Vagina (tissue), 2 donors: ENCODE data around the gene ANTXR1. TPM values are rescaled to one million over a fixed set of nuclear protein-coding genes. Genes with fewer than 3 reads are reported as not detected.

Source experiments
- DNase-seq, 2 donors: peaks; one replicate each; pipeline ENCODE4 v3.0.0-alpha.2; 2017; ENCODE audit errors: extremely low spot score in 2 of 2
- H3K27ac ChIP-seq: fragments of 200-600 bp; sonication (generic); one replicate; pipeline ENCODE4 v1.5.1; 2019
- H3K27me3 ChIP-seq: fragments of 200-600 bp; sonication (generic); one replicate; pipeline ENCODE4 v1.5.1; 2019
- H3K36me3 ChIP-seq, 2 donors: fragments of 200-600 bp; sonication (generic); one replicate each; pipeline ENCODE4 v1.5.1; 2017 to 2019
- H3K4me1 ChIP-seq: fragments of 200-600 bp; sonication (generic); one replicate; pipeline ENCODE4 v1.5.1; 2019
- H3K4me3 ChIP-seq, 2 donors: fragments of 200-600 bp; sonication (generic); 1 replicate in 1 of 2; 2 replicates in 1 of 2; pipeline ENCODE4 v1.5.1; 2016 to 2019
- H3K9me3 ChIP-seq: fragments of 200-600 bp; sonication (generic); one replicate; pipeline ENCODE4 v1.5.1; 2019
- POLR2A ChIP-seq, 2 donors: fragments of 450-650 bp; IDR thresholded peaks; one replicate each; pipeline ENCODE4 v1.6.1; 2017; ENCODE audit warnings: antibody characterized with exemption in 2 of 2, mild to moderate bottlenecking in 2 of 2, moderate library complexity in 2 of 2
- POLR2AphosphoS5 ChIP-seq, 2 donors: sonication (generic); formaldehyde crosslinking; IDR thresholded peaks; one replicate each; pipeline ENCODE4 v1.9.0; 2017; ENCODE audit warnings: antibody characterized with exemption in 2 of 2, mild to moderate bottlenecking in 2 of 2, low read depth in 1 of 2; ENCODE audit not compliant: insufficient read depth in 1 of 2
- intact Hi-C: fragments of 100-400 bp; cut with DNase I; formaldehyde crosslinking; loops from one replicate; pipeline ENCODE4 v1.15.1; 2023
- total RNA-seq: library from RNA; depleted of rRNA; stranded (reverse); fragments of >200 nt; gene quantifications from one replicate; pipeline ENCODE4 v1.2.3, GENCODE V29; 2016
- TF ChIP-seq, protein P1 (sequence below), 3 experiments: fragments of 450-650 bp in 2 of 3; fragments of 200-600 bp in 1 of 3; sonication (generic) in 1 of 3; IDR thresholded peaks; one replicate each; pipeline ENCODE4 v1.5.1; 2017 to 2019; ENCODE audit warnings: antibody characterized with exemption in 3 of 3, mild to moderate bottlenecking in 2 of 3, moderate library complexity in 2 of 3

ANTXR1 gene
- total RNA-seq, 1 donor from 2014 or later: 102 TPM

DNA sequence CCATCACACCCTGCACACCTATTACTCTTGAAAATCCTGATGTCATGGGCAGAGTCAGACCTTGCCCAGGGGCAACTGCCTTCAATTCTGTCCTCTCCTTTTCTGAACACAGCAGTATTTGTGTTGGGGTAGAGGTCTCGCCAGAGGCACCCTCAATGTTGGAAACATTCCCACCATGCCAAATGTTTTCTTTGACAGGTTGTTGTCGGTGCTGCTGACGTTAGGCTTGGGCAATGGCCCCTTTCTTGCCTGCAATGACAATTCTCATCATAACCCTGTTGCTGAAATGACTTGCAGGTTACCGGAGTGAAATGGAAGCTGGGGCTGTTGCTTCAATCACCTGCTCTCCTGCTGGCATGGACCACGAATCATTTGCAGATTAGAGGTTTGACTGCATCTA, 20.6 kb upstream of the ANTXR1 start:
- TF ChIP-seq POLR2A (IDR thresholded peaks at IDR 0.05) (no peak), POLR2AphosphoS5 (IDR thresholded peaks at IDR 0.05; ENCODE audit: insufficient read depth in 1 of 2, low read depth in 1 of 2) (no peak)
- TF ChIP-seq, protein P1, sequence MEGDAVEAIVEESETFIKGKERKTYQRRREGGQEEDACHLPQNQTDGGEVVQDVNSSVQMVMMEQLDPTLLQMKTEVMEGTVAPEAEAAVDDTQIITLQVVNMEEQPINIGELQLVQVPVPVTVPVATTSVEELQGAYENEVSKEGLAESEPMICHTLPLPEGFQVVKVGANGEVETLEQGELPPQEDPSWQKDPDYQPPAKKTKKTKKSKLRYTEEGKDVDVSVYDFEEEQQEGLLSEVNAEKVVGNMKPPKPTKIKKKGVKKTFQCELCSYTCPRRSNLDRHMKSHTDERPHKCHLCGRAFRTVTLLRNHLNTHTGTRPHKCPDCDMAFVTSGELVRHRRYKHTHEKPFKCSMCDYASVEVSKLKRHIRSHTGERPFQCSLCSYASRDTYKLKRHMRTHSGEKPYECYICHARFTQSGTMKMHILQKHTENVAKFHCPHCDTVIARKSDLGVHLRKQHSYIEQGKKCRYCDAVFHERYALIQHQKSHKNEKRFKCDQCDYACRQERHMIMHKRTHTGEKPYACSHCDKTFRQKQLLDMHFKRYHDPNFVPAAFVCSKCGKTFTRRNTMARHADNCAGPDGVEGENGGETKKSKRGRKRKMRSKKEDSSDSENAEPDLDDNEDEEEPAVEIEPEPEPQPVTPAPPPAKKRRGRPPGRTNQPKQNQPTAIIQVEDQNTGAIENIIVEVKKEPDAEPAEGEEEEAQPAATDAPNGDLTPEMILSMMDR (IDR thresholded peaks at IDR 0.05): no peak
- Histone ChIP-seq H3K4me3 (no peak overlapping the region), H3K9me3 (no peaks in the 10 kb centered on the region), H3K27ac (no peak overlapping the region), H3K36me3 (no peaks in the 10 kb centered on the region), H3K27me3 (no peaks in the 10 kb centered on the region), H3K4me1 (no peaks in the 10 kb centered on the region)
- intact Hi-C loops: no loop called here
- no peak for DNase-seq

DNA sequence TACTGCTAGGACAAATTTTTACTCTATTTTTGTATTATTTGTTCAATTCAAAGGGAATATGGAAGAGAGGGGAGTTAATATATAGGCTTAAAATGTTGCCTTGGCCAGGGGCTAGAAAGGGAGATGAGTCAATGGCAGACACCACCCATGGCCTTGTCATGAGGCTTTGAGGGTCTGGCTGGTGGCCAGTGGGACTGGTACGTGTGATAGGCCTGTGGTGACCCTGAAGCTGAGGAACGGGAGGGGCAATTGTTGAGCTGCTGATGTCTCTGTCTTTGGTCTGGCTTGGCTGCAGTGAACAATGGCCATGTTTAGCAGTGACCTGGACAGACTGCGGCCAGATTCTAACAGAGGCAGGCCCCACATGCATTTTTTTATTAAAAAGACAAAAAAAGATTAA, 20.0 kb upstream of the ANTXR1 start:
- Histone ChIP-seq H3K36me3 (no peaks in the 10 kb centered on the region), H3K4me3 (no peak overlapping the region), H3K27me3 (no peaks in the 10 kb centered on the region), H3K4me1 (no peaks in the 10 kb centered on the region), H3K27ac (no peak overlapping the region), H3K9me3 (no peaks in the 10 kb centered on the region)
- no peak for DNase-seq
- TF ChIP-seq, protein P1 (IDR thresholded peaks at IDR 0.05): no peak
- no peak for TF ChIP-seq POLR2AphosphoS5 (IDR thresholded peaks at IDR 0.05; ENCODE audit: insufficient read depth in 1 of 2, low read depth in 1 of 2)
- no peak for TF ChIP-seq POLR2A (IDR thresholded peaks at IDR 0.05)
- intact Hi-C loops: no loop called here

DNA sequence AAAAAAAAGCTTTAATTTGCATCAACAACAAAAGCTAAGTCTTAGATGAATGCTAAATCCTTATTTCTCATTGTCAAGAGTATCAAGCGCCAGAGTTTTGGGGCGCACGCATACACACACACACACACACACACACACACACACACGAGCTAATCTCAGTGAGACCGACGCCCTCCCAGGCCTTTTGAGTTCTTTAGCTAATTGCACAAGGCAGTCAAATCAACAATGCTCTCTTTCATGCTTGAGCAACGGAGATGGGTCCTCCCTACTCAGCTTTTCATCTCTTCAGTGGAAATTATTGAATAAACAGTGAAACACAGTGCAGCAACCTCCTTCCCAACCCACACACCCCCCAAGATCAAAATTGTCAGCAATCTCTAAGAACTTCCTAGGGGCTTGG, 19.3 kb upstream of the ANTXR1 start:
- Histone ChIP-seq H3K27ac (no peak overlapping the region), H3K4me1 (no peaks in the 10 kb centered on the region), H3K36me3 (no peaks in the 10 kb centered on the region), H3K4me3 (no peak overlapping the region), H3K27me3 (no peaks in the 10 kb centered on the region), H3K9me3 (no peaks in the 10 kb centered on the region)
- intact Hi-C loops: no loop called here
- no peak for DNase-seq
- TF ChIP-seq, protein P1 (IDR thresholded peaks at IDR 0.05): no peak
- TF ChIP-seq POLR2AphosphoS5 (IDR thresholded peaks at IDR 0.05; ENCODE audit: insufficient read depth in 1 of 2, low read depth in 1 of 2) (no peak), POLR2A (IDR thresholded peaks at IDR 0.05) (no peak)

DNA sequence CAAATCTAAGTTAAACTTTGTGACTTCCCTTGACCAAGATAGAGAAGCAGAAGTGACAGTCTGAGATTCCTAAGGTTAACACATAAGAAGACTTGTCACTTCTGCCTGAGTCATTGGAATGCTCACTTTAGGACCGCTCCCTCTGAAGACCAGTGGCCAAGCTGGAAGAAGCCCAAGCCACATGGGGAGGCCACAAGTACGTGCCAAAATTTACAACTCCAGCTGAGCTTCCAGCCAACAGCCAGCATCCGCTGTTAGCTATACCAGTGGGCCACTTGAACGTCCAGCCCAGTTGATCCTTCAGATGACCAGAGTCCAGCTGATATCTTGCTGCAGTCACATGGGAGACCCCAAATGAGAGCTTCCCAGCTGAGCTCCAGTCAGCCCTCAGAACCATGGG, 18.1 kb upstream of the ANTXR1 start:
- intact Hi-C loops: no loop called here
- Histone ChIP-seq H3K27me3 (no peaks in the 10 kb centered on the region), H3K4me1 (no peaks in the 10 kb centered on the region), H3K9me3 (no peaks in the 10 kb centered on the region), H3K36me3 (no peaks in the 10 kb centered on the region), H3K27ac (no peak overlapping the region), H3K4me3 (no peak overlapping the region)
- no peak for DNase-seq
- no peak for TF ChIP-seq POLR2A (IDR thresholded peaks at IDR 0.05)
- TF ChIP-seq POLR2AphosphoS5 (IDR thresholded peaks at IDR 0.05; ENCODE audit: insufficient read depth in 1 of 2, low read depth in 1 of 2): no peak
- TF ChIP-seq, protein P1 (IDR thresholded peaks at IDR 0.05): no peak

DNA sequence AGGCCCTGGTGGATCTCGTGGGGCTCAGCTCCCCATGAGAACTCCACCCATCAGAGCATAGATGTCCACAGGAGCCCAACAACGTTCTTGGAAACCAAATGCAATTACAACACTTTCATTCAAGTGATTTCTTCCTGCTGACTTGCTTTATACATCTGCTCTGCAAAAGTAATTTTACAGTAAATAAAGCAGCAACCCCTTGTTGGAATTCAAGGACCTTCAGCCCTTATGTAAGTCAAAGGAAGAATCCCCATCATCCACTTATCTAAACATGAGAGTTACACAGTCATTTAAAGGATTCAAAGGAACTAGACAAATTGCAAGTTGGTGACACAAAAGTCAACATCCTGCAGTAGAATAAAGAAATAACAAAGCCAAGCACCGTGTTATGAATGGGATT, 17.1 kb upstream of the ANTXR1 start:
- H3K27ac ChIP-seq: no peak overlapping the region
- intact Hi-C loops: no loop called here
- H3K27me3 ChIP-seq: no peaks in the 10 kb centered on the region
- DNase-seq: no peak
- no peaks in the 10 kb centered on the region for H3K36me3 ChIP-seq
- TF ChIP-seq, protein P1 (IDR thresholded peaks at IDR 0.05): no peak
- TF ChIP-seq POLR2A (IDR thresholded peaks at IDR 0.05): no peak
- no peak for TF ChIP-seq POLR2AphosphoS5 (IDR thresholded peaks at IDR 0.05; ENCODE audit: insufficient read depth in 1 of 2, low read depth in 1 of 2)
- H3K4me3 ChIP-seq: no peak overlapping the region
- no peaks in the 10 kb centered on the region for H3K9me3 ChIP-seq
- H3K4me1 ChIP-seq: no peaks in the 10 kb centered on the region
